AG09309 (cell line): ENCODE data around the gene ZSCAN18.

ENCODE experiments used
- DNase-seq: peaks from one replicate; pipeline ENCODE4 v3.0.0-alpha.2; 2010; ENCODE audit warnings: low read depth
- H3K4me3 ChIP-seq: 2 replicates; pipeline ENCODE4 v1.5.1; 2011; ENCODE audit warnings: mild to moderate bottlenecking, low read depth, low read length, moderate library complexity; ENCODE audit not compliant: control insufficient read depth
- TF ChIP-seq, protein P1 (sequence below): IDR thresholded peaks from 2 replicates; pipeline ENCODE4 v1.5.1; 2011; ENCODE audit warnings: mild to moderate bottlenecking, low read depth, low read length, inconsistent platforms; ENCODE audit not compliant: insufficient read depth, control insufficient read depth; ENCODE audit errors: missing control alignments

ZSCAN18 gene

DNA sequence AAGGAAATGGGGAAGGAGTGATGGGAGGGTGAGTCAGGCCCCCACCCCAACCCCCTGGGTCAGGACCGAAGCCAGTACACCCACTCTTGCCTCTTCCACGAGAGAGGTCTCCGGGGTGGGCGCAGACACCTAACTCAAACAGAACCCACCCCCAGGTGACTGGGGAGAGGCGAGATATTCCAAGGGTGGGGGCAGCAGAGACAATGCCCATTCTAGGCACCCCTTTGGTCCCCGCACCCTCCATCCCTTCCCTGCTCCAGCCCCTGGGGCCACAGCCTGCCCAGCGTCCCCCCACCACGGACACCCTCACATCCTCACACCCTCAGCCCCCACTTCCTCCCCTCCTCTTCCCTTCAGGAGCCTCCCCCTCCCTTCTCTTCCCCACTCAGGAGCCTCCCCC is 682 bp downstream of the ZSCAN18 start:
- TF ChIP-seq, protein P1, sequence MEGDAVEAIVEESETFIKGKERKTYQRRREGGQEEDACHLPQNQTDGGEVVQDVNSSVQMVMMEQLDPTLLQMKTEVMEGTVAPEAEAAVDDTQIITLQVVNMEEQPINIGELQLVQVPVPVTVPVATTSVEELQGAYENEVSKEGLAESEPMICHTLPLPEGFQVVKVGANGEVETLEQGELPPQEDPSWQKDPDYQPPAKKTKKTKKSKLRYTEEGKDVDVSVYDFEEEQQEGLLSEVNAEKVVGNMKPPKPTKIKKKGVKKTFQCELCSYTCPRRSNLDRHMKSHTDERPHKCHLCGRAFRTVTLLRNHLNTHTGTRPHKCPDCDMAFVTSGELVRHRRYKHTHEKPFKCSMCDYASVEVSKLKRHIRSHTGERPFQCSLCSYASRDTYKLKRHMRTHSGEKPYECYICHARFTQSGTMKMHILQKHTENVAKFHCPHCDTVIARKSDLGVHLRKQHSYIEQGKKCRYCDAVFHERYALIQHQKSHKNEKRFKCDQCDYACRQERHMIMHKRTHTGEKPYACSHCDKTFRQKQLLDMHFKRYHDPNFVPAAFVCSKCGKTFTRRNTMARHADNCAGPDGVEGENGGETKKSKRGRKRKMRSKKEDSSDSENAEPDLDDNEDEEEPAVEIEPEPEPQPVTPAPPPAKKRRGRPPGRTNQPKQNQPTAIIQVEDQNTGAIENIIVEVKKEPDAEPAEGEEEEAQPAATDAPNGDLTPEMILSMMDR, result no peak
- peak overlapping the region; percentile 85 for H3K4me3 ChIP-seq
- no peak for DNase-seq

DNA sequence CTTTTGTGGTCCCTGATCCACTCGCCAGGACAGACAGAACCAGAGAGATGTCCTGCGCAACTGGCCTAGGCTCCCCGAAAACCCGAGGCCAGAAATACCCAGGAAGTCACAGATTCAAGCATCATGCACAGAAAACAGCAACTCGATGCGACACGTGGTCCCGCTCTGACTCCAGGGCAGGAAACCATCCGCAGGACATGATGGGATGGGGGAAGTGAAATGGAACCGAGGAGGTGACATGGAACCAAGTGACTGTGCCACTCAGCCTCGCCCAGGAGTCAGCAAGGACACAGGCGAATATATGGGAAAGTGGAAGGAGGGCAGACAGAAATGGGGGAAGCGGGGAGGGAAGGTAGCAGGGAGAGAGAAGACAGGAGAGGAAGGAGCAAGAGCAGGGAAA is 1.1 kb downstream of the ZSCAN18 start:
- H3K4me3 ChIP-seq, result no peak overlapping the region
- TF ChIP-seq, protein P1, result no peak
- no peak for DNase-seq

DNA sequence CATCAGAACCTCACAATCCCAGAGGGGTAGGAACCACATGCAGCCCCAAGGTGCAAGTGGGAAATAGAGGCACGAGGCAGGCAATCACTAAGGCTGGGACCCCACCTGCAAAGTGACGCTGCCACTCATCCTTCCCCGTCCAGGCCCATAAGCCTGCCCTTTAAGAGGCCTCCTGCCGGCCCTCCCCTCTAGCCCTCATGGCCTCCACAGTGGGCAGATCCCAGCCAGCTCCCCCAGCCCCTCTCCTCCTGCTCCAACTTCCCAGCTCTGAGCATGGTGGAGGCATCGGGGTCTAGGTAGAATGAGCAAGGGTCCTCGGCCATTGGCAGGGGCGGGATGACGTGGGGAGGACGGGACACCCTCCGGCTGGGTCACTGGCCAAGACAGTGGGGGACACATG is 2.7 kb downstream of the ZSCAN18 start:
- TF ChIP-seq, protein P1, result no peak
- no peak overlapping the region for H3K4me3 ChIP-seq
- DNase-seq, result no peak

DNA sequence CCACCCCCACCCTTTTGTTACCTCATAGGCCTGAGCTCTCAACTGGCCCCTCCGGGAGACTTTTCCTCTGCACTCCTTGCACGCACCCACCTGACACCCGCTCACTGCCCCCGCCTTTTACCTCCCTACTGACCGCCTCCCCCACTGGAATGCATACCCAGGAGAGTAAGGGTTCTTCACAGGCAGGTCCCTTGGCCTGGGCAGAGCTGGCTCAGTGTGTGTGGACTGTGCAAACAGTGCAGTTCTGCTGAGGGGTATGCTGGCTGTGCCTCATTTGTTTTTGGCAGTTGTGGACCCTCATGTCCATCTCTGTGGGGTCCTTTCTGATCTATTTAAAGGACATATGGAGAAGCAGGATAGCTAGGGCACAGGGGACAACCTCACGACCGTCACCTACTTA is 5.0 kb downstream of the ZSCAN18 start:
- no peak overlapping the region for H3K4me3 ChIP-seq
- no peak for DNase-seq
- TF ChIP-seq, protein P1, result no peak

DNA sequence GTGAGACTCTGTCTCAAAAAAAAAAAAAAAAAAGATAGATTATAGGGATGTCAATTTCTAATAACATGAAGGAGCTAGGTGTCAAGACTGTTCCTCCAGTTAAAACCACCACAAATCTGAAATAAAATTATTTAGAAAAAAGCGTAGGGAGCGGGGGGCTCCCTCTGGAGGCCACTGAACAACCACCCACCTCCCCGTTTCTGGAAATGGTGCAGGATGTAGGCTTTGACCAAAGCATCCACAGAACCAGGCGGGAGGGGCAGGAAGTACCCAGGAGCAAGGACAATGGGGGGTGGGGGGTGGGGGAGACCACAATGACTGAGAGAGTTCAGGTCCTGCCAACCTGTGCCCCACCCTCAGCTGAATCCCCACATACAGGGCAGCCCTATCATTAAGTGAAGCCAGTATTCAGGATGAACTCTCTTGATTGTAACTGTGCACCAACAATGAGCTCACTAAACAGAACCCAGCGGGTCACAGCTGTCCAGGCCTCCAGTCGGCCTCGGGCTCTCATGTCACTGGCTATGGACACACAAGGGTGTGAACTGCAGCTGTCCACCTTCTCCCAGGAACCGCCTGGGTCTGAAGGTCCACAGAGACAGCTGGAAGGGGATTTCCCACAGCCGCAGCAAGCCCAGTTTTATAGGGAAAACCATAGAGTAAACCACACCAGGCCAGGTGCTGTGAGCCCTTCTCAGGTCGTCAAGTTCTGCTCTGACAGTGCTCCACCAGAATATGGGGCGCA is 6.6 kb downstream of the ZSCAN18 start:
- H3K4me3 ChIP-seq, result no peak overlapping the region
- TF ChIP-seq, protein P1, result no peak
- no peak for DNase-seq

DNA sequence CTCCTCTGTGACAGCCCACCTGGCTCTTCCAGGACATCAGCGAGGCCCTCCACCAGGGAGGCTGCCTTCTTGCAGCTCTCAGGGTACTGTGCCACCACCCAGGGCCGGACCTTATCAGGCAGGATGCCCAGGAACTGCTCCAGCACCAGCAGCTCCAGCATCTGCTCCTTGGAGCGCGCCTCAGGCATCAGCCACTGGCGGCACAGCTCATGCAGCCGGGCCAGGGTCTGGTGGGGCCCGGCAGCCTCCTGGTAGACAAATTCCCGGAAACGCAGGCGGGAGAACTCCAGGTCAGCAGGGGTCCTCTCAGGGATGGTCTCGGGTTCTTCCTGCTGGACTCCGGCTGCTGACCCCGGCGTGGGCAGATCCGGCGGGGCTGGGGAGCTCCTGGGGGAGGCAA is 8.2 kb downstream of the ZSCAN18 start:
- DNase-seq, result no peak
- TF ChIP-seq, protein P1, result no peak
- H3K4me3 ChIP-seq, result no peak overlapping the region

DNA sequence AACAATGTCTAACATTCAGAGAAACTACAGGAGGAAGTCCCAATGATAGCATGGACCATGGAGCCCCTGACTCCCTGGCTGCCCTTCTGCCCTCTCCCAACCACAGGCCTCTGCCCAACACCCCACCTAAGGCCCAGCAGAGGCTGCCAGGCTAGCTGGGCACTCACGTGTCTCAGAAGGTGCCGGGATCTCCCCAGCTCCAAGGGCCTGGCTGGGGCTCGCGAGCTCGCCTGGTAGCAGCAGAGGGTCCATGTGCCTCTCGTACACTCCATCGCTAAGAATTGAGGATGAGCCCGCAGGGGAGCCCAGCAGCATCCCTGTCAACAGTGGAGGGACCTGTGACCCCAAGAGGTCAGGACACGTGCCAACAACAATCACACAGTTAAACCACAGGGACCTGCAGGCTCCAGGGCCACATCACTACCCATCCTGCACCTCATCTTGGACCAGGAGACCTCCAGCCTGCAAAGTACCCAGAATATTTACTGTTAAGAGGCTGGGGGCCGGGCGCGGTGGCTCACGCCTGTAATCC is 9.4 kb downstream of the ZSCAN18 start:
- no peak for DNase-seq
- H3K4me3 ChIP-seq, result no peak overlapping the region
- TF ChIP-seq, protein P1, result no peak
